ENCODE results near the gene GRB7.
"Not testable (repeated sequence)": the region's sequence is repeated elsewhere in the genome, so short reads cannot be mapped to it uniquely, and the experiment has no call there.

GRB7 gene

DNA sequence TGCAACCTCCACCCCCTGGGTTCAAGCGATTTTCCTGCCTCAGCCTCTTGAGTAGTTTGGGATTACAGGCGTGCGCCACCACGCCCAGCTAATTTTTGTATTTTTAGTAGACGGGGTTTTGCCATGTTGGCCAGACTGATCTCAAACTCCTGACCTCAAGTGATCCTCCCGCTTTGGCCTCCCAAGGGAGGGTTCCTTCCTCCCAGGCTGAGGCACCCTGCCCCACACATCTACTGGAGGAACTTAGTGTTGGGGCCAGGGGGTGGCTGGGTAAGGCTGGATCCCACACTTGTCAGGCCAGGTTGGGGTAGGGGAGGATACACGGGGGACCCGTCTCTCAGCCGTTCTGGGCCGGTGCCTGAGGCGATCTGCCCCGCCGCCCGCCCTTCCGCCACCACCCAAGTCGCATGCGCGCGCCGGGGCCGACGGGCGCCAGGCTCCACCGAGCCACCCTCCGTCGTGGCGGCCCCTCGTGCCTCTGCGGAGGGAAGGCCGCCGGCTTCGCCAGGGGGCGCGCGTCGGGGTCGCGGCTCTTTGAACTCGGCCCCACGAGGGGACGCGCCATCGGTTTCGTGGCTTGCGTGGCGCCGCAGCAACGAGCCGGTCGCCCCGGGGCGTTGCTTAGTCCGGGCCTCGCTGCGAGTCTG is 15.9 kb downstream of the GRB7 start:
- peak; percentile 63 for DNase-seq

DNA sequence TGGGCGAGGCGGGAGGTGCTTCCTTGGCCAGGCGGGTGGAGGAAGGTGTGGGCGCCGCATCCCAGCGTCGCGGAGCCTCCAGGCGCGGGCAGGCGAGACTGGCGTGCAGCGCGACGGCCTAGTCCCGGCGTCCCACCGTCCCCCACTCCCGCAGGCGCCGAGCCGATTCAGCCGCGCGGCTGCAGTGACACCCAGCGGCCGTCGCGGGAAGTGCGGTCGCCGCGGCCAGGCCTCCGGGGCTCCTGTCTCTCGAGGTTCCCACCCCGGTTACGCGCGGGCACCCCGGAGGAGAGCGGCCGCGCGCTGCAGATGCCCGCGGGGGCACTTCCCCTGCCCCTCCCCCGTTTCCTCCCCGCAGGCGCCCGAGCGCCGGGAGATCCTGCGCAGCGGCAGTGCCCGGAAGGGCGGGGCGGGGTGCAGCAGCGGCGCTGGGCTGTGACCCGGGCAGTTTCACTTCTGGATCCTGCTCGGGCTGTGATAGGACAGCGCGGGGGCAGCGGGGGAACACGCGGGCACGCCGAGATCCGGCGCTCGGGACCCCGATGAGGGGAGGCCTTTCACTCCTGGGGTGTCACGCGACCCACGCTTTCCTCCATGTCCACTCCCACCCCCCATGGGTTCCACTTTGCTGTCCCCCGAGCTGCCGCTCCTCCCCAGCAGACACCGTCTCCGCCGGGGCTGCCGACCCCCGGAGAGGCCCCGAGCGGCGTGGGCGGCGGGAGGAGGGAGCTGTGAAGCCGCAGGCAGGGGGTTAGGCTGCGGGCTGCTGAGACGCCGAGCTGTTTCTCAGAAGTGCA is 16.6 kb downstream of the GRB7 start:
- peak; percentile 89 for DNase-seq

DNA sequence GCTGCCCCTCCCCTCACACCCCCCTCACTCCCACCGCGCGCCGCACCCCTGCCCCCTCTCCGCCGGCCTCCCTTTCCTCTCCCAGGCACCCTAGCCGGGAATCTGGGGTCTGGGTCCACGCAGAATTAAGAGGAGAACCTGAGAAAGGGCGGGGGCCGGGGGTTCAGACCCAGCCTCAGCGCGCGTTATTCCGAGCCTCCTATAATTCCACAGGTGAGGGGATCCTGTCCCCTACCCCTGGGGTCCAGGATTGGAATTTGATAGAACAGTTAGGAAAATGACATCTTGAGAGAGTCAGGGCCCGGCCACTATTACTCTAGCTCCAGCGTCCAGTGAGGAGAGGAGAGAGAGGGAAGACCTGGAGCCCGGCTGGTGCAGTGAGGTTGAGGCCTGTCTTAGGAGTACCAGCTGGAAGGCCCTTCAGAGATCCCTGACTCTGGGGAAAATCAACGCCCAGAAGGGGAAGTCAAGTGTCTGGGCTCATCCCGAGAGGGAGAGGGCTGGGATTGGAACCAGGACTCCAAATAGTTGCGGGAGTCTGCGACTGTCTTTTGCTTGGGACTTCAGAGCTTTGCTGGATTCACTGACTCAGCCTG is 17.3 kb downstream of the GRB7 start:
- no peak for DNase-seq

DNA sequence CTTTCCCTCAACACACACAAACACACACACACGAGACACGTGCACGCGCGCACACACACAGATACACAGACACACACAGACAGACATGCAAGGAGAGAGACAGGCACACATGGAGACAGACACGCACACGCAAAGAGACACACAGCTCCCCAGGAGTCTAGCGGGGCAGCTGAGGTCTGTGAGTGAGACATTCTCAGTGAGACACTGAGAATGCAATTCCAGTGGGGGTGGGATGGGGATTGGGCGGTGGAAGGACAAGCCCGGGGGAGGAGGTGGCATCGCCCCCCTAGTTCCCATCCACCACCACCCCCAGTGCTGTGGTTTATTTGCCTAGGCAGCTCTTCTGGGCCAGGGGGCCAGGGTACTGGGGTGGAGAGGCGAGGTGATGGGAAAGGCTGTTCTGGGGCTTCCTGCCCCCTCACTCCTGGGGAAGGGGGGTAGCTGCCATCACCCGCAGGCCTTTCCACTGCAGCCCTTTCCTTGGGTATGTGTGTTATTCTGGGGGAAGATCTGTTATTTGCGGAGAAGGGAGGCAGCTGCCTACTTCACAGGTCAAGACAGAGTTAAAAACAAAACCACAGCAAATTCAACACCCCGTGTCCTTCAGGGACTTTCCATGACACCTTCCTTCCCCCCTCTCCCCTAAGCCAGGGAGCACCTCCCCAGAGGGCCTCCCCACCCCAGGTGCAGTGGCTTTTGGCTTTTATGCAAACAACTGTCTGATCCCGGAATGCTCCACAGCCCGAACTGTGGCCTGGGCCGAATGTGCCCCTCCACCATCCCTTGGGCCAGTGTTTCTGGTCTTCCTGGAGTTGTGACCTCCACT is 18.0 kb downstream of the GRB7 start:
- peak; percentile 35 for DNase-seq

DNA sequence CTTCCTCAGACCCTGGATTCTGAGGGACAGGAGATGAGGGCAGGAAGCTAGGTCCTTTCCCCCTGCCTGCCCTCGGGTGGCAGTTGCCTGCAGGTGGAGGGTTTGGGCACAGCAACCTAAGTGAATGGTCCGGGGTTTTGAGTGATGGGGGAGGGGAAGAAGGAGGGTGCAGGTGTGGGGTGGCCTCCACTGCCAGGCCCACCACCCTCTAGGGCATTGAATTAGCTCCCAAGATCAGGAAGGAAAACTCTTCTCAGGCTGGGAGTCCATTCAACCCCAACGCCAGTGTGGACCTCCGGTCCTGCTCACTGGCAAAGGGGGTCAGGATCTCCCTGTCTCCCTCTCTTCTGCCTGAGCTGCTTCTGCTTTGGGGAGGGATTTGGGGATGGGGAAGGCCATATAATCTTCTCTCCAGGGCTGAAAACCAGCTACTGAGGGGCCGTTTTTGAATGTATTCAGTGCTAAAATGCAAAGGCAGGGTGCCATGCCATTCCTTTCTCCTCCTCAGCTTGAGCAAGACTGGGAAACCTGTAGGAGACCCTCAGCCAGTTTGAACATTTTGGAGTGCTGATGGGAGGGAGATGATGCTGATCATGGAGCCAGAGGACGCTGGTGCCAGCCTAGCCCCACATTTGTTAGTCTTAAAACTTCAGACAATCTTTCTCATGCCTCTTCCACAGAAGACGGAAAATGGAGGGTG is 18.8 kb downstream of the GRB7 start:
- no peak for DNase-seq

DNA sequence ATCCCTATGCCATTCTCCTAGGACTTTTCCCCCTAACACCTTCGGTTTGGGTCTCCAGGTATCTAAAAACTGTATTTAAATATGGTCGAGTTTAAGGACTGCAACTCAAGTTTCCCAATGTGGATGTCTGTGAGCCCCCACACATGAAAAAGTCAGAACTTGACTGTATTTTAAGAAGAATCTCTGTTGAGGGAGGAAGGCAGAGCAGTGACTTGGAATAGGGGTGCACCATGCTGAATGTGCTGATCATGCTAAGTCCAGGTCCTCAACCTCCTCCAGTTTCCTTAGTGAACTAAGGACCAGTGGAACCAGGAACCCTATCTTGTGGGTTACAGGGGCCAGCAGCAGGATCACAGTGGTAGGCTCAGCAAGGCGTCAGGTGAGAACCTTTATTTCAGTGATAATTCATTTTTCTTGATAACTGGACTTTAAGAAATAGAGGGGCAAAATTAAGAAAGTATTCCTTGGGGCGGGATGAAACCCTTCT is 19.5 kb downstream of the GRB7 start:
- no peak for DNase-seq

DNA sequence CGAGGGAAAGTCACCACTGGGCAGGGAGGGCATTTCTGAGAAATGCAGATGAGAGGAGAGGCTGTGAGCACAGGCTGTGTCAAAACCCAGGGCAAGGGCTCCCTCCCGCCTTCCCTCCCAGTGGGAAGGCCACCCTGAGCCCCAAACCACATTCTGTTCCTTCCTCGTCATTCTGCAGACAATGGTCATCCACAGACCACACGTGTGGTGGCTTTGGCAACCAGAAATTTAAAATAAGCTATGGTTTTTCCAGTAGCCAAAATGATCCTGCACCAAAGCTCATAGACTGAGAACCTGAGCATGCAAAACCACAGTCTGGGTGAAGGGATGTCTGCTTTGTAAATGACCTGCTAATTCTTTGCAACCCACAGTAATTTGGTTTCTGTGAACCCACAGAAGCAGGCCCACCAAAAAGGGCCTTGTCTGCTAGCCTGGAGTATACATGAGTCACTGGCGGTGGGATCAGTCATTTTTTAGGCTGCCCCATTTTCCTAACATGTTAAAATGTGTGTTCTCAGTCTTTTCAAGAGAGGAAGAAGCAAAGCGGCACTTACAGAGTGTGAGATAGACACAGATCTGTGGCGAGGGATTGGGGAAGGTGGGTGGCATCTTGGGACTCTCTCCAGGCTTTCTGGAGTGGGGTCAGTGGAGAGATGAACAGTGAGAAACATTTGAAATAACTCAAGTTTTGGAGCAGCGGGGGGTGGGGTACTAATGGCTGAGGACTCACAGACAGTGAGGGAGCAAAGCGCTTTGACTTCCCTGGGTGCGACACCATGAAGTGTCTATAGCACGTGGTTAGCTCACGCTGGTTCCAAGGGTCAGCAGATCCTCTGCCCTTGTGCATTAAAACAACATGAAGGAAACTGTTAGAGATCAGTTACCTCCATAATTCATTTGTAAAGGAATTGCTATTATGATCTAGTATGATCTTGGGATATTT is 20.5 kb downstream of the GRB7 start:
- DNase-seq, result no peak

DNA sequence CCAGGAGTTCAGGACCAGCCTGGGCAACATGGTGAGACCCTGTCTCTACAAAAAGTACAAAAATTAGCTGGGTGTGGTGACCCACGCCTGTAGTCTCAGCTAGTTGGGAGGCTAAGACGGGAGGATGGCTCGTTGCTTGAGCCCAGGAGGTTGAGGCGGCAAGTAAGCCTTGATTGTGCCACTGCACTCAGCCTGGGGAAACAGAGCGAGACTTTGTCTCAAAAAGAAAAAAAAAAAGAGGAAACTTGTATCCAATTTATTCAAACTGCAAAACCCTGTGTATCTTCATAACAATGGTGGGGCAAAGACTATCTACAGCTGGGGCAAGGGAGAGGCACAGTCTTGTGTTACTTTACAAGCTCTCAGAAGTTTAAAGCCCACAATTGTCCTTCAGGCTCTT is 21.5 kb downstream of the GRB7 start:
- no peak for DNase-seq

DNA sequence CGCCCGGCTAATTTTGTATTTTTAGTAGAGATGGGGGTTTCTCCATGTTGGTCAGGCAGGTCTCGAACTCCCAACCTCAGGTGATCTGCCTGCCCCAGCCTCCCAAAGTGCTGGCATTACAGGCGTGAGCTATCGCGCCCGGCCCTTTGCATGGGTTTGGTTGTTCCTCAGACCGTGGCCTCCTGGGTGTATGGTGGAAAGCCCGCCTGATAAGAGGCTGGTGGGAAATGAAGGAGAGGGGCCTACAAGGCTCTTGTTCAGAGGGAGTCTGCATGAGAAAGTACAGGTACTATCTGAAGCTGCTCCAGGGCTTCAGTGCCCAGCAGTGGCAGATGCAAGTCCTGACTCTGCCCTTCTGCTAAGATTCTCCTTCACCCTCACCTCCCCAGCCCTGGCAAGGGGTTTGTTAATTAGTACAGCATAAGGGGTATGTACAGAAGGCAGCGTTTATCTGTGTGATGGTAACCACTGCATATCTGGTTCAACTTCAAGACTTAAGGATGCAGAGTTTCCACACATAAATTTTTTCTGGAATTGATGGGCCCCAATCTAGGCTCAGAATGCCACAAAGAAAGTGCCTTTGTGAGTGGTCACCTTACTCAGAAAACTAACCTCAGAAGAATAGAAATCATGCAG is 24.2 kb downstream of the GRB7 start:
- no peak for DNase-seq

DNA sequence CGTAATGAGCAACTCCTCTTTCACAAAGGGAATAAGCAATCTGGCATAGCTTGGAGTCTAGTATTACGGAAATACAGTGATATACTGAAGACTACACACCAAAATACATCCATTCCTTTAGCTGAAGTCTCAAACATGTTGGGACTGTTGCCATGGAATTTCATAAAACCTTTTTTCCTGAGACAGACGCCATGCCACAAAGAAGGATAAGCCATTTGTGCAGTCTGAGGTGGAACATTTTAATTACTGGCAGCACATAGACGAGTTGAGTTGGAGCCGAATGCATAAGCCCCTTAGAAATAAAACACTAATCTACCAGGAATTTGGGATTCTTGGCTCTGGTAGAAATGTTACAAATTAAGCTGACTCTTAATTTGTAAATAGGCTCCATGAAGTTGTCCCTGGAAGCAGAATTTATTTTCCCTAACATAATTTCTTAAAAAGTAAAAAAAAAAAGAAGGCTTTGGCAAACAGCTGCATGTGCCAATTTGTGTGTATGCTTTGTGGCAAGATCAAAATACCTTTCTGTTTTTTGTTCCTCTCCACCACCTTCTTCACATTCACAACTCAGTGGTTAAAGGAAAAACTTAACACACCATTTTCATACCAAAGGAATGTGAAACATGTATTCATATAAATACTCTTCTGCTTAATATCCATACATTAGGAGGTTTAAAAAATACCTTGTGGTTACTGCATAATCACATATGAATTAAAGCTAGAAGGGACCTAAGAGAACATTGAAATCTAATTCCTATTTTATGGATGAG is 25.5 kb downstream of the GRB7 start:
- DNase-seq, result no peak

DNA sequence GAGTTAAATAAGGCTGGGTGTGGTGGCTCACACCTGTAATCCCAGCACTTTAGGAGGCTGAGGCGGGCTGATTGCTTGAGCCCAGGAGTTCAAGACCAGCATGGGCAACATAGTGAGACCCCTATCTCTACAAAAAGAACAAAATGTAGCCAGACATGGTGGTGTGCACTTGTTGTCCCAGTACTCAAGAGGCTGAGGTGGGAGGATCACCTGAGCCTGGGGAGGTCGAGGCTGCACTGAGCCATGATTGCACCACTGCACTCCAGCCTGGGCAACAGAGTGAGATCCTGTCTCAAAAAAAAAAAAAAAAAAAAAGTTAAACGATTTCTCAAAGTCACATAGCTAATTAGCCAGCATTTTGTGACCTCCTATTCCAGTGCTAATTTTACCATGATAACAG is 26.4 kb downstream of the GRB7 start:
- DNase-seq, result not testable (repeated sequence)

DNA sequence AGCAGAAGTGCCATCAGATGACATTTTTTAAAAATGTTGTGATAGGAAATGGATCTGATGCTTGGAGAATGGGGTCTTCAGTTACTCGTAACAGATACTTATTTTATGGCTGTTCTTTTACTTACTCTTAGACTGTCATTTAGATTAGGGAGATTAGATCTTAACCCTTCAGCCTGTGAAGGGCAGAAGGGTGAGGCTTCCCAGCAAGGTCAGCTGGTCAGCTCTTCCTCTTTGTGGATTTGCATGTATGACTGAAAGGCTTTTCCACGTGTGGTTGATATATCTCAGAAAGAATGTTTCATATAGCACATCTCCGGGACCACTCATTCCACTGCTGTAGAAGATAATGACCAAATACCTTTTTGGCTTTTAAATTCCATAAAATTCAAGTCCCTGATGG is 27.4 kb downstream of the GRB7 start:
- DNase-seq, result no peak

DNA sequence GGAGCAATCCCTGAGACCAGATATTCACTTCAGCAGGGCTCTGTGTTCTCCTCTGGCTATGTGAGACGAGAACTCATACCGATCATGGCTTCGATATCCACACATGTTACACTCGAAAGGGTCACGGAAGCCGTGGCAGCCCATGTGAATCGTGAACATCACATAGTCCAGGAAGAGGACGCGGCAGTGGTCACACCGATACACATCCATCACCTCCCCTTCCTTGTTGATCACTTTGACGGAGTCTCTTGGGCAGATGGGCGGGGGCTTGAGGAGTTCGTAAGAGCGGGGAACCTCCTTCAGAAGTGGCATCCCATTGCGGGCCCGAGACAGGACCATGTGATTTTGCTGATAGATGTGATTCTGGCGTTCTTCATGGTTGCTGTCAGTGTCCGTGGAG is 28.0 kb downstream of the GRB7 start:
- DNase-seq, result no peak

DNA sequence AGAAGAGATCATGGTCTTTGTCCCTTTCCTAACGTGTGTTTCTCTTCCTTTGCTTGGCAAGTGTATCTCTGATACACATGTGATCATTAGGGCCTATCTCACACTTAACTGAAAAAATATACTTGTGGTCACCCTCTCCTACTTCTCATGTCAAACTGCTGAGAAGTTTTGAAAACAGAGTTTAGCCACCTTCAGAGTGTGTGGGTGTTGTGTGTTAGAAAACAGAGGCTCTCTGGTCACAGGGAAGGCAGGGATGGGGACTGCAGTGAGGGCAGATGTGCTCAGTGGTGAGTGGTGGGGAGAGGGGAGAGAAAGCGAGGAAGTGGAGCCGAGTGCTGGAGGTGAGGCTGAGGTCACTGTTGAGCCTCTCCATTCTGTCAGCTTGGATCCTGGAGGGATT is 29.4 kb downstream of the GRB7 start:
- DNase-seq, result no peak

DNA sequence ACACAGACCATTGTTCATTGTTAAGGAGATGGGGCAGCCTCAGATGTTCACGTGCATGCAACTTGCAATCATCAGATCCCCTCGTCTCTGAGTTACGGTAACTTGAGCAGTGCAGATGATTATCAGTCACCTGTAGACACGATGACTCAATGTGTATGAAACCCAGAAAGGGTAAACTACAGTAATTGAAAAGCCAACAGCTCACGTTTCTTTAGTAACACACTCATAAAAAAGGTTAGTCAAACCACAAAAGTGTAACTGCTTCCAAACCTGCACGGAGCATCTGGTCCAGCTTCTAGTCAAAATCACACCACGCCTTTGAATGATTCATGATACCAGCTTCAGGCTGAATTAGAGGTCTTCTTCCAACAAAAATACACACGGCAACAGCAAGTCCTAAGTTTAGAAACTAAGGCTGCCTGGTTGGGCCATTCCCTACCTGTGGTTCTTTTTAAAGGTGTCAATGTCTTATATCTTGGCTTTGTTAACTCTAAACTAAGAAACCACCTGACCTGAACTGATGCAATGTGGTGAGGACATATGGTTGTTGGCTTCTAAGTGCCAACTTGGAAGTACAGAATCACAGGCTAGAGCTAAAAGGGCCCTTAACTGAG is 32.3 kb downstream of the GRB7 start:
- DNase-seq, result peak; percentile 39

DNA sequence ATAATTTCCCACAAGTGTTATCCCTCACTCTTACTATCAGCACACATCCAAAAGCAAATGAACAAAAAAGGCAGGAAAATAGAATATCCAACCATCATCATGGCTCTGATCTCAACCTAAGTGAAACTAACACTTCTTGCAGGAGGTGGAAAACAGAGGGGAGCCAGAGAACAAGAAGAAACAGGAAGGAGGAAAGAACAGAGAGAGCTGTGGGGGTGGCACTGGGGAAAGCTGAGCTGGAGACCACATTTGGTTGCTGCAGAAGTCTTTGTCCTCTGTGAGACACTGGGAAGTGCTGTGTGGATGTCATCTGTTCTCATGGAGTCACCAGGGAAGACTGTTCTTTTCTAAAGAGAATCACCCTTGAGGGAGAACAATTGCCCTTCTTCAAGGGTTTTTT is 34.7 kb downstream of the GRB7 start:
- DNase-seq, result no peak

DNA sequence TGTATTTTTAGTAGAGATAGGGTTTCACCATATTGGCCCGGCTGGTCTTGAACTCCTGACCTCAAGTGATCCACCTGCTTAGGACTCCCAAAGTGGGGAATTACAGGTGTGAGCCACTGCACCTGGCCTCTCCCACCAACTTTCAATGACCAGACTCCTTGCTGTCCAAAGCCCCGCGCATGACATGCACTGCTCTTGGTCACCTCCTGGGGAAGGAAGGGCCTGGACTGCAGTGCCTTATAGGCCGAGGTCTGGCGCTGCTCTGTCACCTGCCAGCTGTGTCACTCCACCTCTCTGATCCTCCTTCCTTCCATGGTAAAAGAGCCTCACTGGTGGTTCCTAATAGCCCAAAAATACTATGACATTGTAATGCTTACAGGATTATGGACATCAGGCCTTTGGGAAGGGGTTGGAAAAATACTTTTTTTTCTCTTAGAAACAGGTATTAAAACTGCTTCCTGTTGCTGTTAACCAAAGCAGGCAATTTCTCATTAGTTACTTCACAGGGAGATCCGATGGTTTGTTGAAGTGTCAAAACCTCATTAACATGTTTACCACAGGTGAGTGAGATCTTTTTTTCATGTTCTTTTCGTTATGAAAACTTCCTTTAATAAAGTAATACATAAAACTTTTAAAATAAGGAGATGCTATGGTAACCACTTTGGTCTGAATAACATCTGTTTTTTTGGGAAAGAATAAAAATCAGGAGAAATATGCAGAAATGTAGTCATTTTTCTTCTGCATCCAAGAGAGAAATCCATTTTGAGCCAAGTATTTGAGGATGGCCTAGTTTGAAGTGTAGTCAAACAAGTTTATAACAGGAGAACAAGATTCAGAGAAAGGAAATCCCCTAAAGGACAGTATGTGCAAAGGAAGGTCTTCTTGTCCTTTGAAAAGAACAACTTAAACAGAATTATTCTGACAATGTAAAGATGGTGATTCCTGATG is 35.5 kb downstream of the GRB7 start:
- DNase-seq, result no peak

DNA sequence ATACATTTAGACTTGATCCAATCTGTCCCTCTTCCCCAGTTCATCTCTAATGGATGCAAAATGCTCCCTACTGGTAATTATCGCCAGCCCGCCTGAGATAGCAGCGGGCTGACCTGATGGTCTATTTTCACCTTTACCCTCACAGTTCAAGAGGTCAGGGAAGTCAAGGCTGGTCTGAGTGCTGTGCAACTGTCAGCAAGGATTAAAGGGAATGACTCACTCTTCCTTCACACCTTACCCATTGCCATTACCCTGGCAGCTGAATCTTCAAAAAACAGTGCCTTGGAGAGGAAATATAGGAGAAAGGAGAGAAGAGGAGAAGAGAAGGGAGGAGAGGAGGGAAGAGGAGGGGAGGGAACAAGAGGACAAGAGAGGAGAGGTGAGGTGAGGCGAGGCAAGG is 36.3 kb downstream of the GRB7 start:
- no peak for DNase-seq

All from stimulated activated CD4-positive, alpha-beta T cell treated with anti-CD3 and anti-CD28 coated beads, Interleukin-12 subunit alpha, Interleukin-12 subunit beta, amount 100 ng/mL, for 4 hours (primary cell).